Measurements from ENCODE around the gene LPP.
"Not testable (repeated sequence)": the region's sequence is repeated elsewhere in the genome, so short reads cannot be mapped to it uniquely, and the experiment has no call there.

LPP gene

GRCh38 chr3:188407158-188407880, 253.4 kb downstream of the LPP start:
- peak; percentile 82 for DNase-seq

DNA sequence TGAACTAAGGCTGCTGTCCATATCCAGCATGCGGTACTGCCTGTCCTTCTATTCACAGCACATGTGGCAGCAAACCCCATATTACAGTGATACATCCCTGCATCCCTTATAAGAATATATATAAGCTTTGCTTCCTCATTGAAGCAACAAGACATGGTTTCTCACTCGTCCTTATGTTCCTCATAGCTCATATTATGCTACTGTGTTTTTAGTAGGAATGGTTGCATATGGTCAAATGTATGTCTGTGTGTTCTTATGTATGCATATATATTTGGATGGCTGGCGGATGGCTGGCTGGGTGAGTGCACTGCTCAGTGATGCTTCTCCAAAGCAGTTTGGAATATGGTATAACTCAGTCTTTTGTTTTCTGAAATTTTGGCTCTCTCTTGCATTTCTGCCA, 254.9 kb downstream of the LPP start:
- no peak for DNase-seq

DNA sequence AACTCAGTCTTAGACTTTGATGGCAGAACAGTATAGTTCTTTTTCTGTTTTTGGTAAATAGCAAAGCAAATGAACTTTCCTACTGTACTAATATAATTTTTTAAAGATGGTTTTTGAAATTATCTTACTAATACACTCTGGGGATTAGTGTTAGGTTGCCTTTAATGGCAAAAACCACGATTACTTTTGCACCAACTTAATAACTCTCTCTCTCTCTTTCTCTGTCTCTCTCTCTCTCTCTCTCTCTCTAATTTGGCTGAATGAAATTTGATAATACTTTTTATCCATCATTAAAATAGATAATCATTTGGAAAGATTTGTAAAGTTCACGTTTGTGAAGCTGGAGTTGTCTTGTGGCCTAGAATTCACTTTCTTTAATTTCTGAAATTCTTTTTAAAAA, 257.8 kb downstream of the LPP start:
- no peak for DNase-seq

GRCh38 chr3:188415196-188415595, 261.2 kb downstream of the LPP start:
- DNase-seq = peak; percentile 44

DNA sequence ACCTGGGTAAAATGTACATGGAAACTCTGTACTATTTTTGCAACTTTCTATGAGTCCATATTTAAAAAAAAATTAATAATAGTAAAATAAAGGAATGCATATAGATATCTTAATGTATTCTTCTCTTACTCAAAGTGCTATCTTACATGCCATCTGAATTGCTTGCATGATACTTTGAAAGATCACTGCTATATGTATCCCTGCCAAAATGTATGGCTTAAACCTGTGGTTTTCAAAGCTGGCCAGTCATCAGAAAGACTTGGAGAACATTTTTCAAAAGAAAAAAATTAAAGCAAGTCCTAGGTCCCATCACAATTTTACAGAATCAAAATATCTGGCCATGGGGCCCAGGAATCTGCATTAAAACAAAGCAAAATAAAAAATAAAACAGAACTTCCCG, 262.1 kb downstream of the LPP start:
- DNase-seq = peak; percentile 89

DNA sequence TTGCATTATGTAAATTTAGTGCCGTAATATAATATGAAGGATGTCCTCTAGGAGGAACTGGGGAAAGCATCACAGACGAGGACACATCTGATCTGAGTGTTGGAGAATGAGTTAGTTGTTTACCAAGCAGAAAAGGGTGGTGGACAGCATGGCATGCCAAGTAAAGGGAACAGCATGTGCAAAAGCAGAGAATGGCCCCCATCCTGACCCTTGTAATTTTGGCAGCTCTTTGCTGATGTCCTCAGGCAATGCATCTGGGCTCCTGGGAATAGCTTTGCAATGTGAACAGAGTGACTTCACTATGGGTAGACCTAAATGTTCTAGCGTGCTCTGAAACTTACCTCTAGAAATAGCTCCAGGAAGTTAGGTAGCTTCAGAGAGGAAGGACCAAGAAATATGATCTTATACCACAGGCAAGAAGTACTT, 263.3 kb downstream of the LPP start:
- no peak for DNase-seq

GRCh38 chr3:188417766-188418165, 263.8 kb downstream of the LPP start:
- DNase-seq = no peak

DNA sequence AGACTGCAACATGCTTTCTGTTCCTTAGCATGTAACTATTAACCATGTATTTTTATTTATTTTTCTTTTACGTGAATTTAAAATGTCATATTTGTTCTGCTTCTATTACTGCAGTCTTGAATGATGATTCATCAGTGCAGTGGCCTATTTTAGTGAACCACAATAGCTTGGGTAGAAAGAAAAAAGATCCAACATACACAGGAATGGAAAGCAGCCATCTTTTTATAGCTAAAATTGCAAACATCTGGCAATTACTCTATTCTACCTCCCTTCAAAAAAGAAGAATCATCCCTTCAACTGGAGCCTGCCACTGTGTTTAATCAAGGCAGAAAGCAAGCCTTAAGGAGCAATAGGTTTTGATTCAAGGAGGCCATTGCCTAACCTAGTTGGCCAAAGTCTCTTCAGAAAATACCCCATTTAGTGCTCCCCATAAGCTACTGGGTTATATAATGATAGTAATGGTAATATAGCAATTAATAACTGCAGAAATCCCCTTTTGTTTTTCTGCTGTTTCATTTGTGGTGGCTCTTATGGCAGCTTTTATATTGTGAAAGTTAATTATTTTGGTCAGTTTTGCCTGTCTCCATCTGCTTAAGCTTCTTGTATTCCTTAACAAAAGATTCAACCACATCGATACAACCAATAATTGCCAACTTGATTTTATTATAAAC, 267.3 kb downstream of the LPP start:
- DNase-seq = peak; percentile 94

- no peak for DNase-seq
These were observed 268.0 kb downstream of the LPP start for GRCh38 chr3:188421836-188422540.

DNA sequence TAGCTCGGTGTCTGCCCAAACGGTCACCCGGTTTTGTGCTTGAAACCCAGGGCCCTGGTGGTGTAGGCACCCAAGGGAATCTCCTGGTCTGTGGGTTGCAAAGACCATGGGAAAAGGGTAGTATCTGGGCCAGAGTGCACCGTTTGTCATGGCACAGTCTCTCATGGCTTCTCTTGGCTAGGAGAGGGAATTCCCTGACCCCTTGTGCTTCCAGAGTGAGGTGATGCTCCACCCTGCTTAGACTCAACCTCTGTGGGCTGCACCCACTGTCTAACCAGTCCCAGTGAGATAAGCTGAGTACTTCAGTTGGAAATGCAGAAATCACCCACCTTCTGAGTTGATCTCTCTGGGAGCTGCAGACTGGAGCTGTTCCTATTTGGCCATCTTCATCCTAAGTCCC, 274.0 kb downstream of the LPP start:
- DNase-seq = not testable (repeated sequence)

DNA sequence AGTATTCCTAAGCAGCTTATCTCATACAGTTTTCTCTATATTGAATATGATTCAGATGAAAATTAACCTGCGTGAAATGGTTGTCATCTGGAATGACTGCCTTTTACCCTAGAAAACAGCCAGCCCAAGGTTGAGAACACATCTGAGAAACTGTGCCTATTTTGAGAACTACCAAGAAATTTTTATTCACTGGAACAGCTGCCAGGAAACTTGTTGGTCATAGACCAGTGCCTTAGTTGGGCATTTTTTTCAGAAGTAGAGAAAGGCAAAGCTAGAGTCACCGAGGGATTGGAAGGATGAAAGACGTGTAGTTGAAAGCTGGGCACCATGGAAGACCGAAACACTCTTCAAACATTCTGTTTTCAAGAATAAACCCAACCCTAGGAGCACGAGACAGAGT, 277.1 kb downstream of the LPP start:
- DNase-seq = no peak

- peak; percentile 36 for DNase-seq
These were observed 277.6 kb downstream of the LPP start for GRCh38 chr3:188431553-188431952.

- peak; percentile 30 for DNase-seq
These were observed 279.0 kb downstream of the LPP start for GRCh38 chr3:188432802-188433520.

DNA sequence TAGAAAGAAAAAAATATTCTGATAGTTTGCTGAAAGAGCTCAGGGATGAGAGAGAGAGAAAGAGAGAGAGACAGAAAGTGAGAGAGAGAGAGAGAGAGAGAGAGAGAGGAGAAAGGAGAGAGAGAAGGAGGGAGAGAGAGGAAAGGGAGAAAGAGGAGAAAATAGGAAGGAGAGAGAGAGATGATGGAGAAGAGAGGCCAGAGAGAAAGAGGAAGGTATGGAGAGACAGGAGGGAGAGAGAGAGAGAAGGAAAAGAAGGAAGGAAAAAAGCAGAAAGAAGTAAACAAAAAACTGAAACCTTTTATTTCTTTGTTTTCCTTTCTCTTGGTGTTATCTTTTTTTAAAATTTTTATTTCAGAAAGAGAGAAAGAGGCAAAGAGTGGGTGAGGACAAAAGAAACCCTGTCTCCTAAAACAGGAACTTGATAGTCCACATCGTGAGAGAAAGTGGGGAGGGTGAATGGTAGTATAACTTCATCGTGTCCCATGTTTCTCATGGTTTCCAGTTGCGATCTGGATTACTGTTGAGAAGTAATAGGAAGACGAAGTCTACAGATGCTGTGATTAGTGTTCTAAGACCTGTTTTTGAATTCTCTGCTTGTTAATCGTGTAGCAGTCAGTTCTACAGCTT, 279.7 kb downstream of the LPP start:
- DNase-seq = no peak

DNA sequence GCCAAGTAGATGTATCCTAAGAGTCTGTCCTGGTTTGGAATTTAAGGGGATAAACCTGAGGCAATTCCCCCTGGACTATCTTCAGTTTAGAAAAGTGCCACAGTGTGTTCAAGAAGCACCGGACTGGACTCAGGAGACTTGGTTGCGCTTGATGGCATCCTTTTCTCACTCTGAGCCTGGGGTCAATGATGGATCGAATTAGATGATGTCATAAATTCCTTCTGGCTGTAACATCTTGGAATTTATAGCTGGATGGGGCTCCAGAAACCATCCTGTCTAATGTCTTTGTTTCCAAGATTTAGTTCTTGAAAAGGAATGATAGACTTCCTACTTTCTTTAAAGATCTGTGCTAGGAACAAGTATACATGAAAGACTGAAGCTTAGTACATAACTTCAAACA, 280.6 kb downstream of the LPP start:
- peak; percentile 78 for DNase-seq

DNA sequence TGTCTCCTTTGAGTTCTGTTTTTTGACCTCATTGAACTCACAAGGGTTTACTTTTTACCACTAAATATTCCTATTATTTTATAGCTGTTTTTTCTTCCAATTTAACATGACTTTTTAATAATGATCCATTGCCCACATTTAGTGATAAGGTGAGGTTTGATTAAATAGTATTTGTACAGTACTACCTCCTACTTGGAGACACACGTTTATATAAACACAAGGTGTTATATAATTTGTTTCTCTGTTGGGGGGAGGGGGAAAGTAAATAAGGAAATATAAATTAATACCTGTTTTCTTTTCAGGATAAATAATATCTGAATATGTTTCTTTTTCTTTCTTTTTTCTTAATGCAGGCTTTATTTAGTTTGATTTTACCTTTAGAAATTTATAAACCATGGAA, 281.3 kb downstream of the LPP start:
- no peak for DNase-seq

DNA sequence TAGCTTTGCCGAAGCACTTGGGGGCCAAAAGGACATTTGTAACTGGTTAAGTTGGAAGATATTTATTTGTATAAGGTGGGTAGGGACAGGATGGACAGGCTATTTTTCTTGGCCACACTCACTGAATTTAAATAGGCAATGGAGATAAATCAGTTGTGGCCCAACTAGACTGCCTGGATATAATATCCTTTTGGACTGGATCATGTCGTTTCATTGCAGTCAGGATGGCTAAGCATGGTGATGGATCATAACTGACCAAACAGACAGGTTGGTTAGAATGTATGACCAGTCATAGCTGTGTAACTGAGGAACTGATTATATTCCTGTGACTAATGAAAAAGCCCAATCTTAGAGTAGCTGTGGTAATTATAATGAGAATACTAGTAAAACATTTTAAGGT, 284.0 kb downstream of the LPP start:
- no peak for DNase-seq

DNA sequence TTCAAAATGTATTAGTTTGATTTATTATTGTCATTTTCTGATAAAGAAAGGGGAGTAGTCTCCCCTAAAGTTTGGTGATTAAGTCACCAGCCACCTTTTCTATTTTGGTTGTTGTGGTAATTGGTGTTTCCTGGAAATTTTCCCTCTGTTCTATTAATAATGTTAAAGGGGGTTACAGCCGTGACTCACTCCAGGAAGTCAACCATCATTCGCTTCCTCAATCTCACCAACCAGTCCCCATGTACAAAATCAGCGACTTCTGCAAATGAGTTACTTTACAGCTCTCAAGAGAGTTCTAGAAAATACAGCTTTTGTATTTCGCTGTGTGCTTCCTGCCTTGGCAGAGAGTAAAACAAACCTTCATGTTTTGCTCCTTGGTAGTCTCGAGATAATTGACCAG, 285.1 kb downstream of the LPP start:
- no peak for DNase-seq

DNA sequence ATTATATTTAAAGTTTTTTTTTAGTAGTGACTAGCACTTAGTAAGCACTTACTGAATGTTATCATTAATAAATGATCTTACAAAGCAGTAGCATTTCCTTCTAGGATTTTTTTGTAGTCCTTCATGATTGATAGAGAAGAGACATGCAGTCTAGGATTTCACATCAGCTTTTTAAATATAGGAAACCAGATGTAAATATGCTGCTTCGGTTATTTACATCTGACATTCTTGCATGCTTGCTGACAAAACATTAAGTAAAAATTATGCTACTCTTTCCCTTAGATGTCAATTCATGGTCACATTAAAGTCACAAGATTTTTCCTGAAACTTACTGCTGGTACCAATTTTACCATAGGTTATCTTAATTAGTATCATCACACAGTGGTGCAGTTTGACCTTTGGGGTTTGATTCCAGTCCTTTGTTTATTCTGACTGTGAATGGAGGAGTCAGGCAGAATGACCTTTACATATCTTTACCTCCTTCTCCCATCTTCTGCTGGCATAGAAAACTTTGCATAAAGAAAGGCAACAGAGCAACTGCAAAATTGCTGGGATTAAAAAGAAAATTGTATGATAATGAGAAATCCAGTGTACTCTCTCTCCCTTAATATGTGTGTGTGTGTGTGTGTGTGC, 286.5 kb downstream of the LPP start:
- no peak for DNase-seq

- no peak for DNase-seq
These were observed 288.5 kb downstream of the LPP start for GRCh38 chr3:188442430-188442829.

GRCh38 chr3:188445175-188445574, 291.2 kb downstream of the LPP start:
- DNase-seq = not testable (repeated sequence)

DNA sequence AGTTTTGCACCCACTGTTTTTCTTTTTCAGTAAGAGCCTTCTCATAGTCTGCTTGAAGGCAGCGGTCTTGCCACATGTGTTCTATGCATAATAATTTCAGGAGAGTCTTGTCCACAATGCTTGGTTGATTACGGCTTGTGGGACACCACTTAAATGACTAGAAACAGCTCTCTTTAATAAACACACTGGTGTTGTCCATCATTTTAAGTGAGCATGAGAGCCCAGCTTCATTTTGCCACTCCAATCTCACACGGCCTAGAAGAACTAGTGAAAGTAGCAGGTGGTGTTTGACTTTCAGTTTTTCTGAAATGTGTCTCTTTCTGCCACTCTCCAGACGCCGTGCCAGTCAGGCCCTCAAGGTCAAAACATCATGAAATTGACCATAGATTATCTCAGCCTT, 292.1 kb downstream of the LPP start:
- DNase-seq = no peak
